ENCODE measurements around the gene NRBF2. TPM values are rescaled to one million over a fixed set of nuclear protein-coding genes. Genes with fewer than 3 reads are reported as not detected.

NRBF2 gene
- total and polyA plus RNA-seq, 9 of the 15 experiments (the other 6 are each of a cell fraction or from before 2014, with no cell fraction given), result 20.8 to 52.1 (median 30.5) TPM

GRCh38 chr10:63119041-63119440 lies 14.1 kb upstream of the NRBF2 start:
- ATAC-seq, result no peak
- no peaks in the 10 kb centered on the region for H3K36me3 ChIP-seq (ENCODE audit: control insufficient read depth, insufficient read depth, low read length)
- in situ Hi-C loops (cut with MboI), result loop anchor here (25.0 kb wide), 1 partner anchor 1357 kb away; no protein-coding TSS in a partner anchor
- no peaks in the 10 kb centered on the region for H3K9me3 ChIP-seq (replicated peaks; ENCODE audit: control insufficient read depth, insufficient read depth, low read depth, low read length)
- H3K79me2 ChIP-seq (ENCODE audit: control insufficient read depth, insufficient read depth, low read length), result no peaks in the 10 kb centered on the region
- ChIA-PET POLR2A (interaction anchor here (5.3 kb wide), 1 partner anchor 14 kb away, joined by 30 read pairs; the partner anchor contains the start of gene NRBF2), CTCF (ENCODE audit: low intra/inter-chr PET ratio) (no interaction called here)
- H3K9ac ChIP-seq (ENCODE audit: insufficient read depth in 1 of 2, low read depth in 2 of 2, low read length in 2 of 2), result no peak overlapping the region
- no peak for DNase-seq (ENCODE audit: extremely low read depth in 1 of 4, low spot score in 3 of 4)
- intact Hi-C loops (cut with micrococcal nuclease), result no loop called here
- no peak overlapping the region for H3K27ac ChIP-seq (ENCODE audit: extremely low read depth, low read depth, low read length)
- H3K9me1 ChIP-seq (ENCODE audit: control insufficient read depth, insufficient read depth, low read length), result no peaks in the 10 kb centered on the region
- H3K27me3 ChIP-seq (ENCODE audit: control insufficient read depth in 2 of 2, insufficient read depth in 2 of 2, low read length in 2 of 2), result no peaks in the 10 kb centered on the region
- no TSS peak for BruUV-seq (replicated peaks)
- FAIRE-seq, result no peak
- no peak overlapping the region for H2AFZ ChIP-seq (ENCODE audit: low read depth, low read length)
- H3K4me1 ChIP-seq (replicated peaks in 1 of 2; ENCODE audit: control insufficient read depth in 2 of 2, insufficient read depth in 2 of 2, low read length in 2 of 2), result peaks cover 0 to 17% of the 10 kb centered on the region in 2 experiments; a peak in 4 of 5 replicates
- H3K4me3 ChIP-seq, result no peak overlapping the region
- no peak overlapping the region for H3K4me2 ChIP-seq (ENCODE audit: insufficient read depth, low read length)
- H4K20me1 ChIP-seq (replicated peaks; ENCODE audit: control insufficient read depth, insufficient read depth, low read length), result no peaks in the 10 kb centered on the region
- no peak for TF ChIP-seq BRD4 (IDR thresholded peaks at IDR 0.05)

- ATAC-seq (no peak), DNase-seq (ENCODE audit: extremely low read depth in 1 of 4, low spot score in 3 of 4) (no peak), FAIRE-seq (no peak)
- no peak overlapping the region for H3K9ac ChIP-seq (ENCODE audit: insufficient read depth in 1 of 2, low read depth in 2 of 2, low read length in 2 of 2)
- no peak overlapping the region for H3K4me2 ChIP-seq (ENCODE audit: insufficient read depth, low read length)
- H3K4me1 ChIP-seq (replicated peaks in 1 of 2; ENCODE audit: control insufficient read depth in 2 of 2, insufficient read depth in 2 of 2, low read length in 2 of 2), result peaks cover 0 to 13% of the 10 kb centered on the region in 2 experiments; a peak in 4 of 5 replicates
- H3K79me2 ChIP-seq (ENCODE audit: control insufficient read depth, insufficient read depth, low read length), result no peaks in the 10 kb centered on the region
- ChIA-PET CTCF (ENCODE audit: low intra/inter-chr PET ratio) (no interaction called here), POLR2A (interaction anchor here (1.1 kb wide), 1 partner anchor 12 kb away, joined by 4 read pairs; no protein-coding TSS in a partner anchor)
- no peaks in the 10 kb centered on the region for H3K9me3 ChIP-seq (replicated peaks; ENCODE audit: control insufficient read depth, insufficient read depth, low read depth, low read length)
- no peak overlapping the region for H3K27ac ChIP-seq (ENCODE audit: extremely low read depth, low read depth, low read length)
- H3K36me3 ChIP-seq (ENCODE audit: control insufficient read depth, insufficient read depth, low read length), result no peaks in the 10 kb centered on the region
- no peaks in the 10 kb centered on the region for H3K9me1 ChIP-seq (ENCODE audit: control insufficient read depth, insufficient read depth, low read length)
- in situ Hi-C loops (cut with MboI) (loop anchor here (25.0 kb wide), 1 partner anchor 1358 kb away; no protein-coding TSS in a partner anchor), intact Hi-C loops (cut with micrococcal nuclease) (no loop called here)
- no TSS peak for BruUV-seq (replicated peaks)
- no peak overlapping the region; the same call in 1 of the 2 replicates for H2AFZ ChIP-seq (ENCODE audit: low read depth, low read length)
- TF ChIP-seq C11orf30 (IDR thresholded peaks at IDR 0.05; ENCODE audit: low read depth) (peak; percentile 66; the same call in 1 of the 2 replicates), HMGN3 (IDR thresholded peaks at IDR 0.05; ENCODE audit: borderline replicate concordance, extremely low read depth, insufficient read length, low read depth, low read length) (no peak), CBFA2T3 (IDR thresholded peaks at IDR 0.05) (peak; percentile 6; the same call in 1 of the 2 replicates), FOSL1 (tag; conservative IDR thresholded peaks at IDR 0.05) (peak; percentile 62), MAFK (IDR thresholded peaks at IDR 0.05; ENCODE audit: low read length) (peak; percentile 37; the same call in 1 of the 2 replicates), ZNF316 (IDR thresholded peaks at IDR 0.05) (peak; percentile 65), ARID1B (IDR thresholded peaks at IDR 0.05) (peak; percentile 10; the same call in 1 of the 2 replicates), ATF6 (CRISPR knock-in tag; IDR thresholded peaks at IDR 0.05) (no peak), MAFG (tag; conservative IDR thresholded peaks at IDR 0.05) (peak; percentile 60), ZNF175 (CRISPR knock-in tag; IDR thresholded peaks at IDR 0.05; ENCODE audit: low read depth) (no peak), BCL6 (CRISPR knock-in tag; IDR thresholded peaks at IDR 0.05) (0 out of 2 replicates have a peak, but pooled peaks have one; percentile 3)
- no peaks in the 10 kb centered on the region for H3K27me3 ChIP-seq (ENCODE audit: control insufficient read depth in 2 of 2, insufficient read depth in 2 of 2, low read length in 2 of 2)
- no peak overlapping the region for H3K4me3 ChIP-seq
- H4K20me1 ChIP-seq (replicated peaks; ENCODE audit: control insufficient read depth, insufficient read depth, low read length), result no peaks in the 10 kb centered on the region
These were observed 12.6 kb upstream of the NRBF2 start for GRCh38 chr10:63120554-63120953.
